GM18517 (cell line): ENCODE results near the gene CTNNA2.

Experiments
- ATAC-seq: cut with Tn5 transposase; IDR thresholded peaks from one replicate; pipeline ENCODE4 v1.9.1; 2021; ENCODE audit warnings: mild to moderate bottlenecking, moderate library complexity; ENCODE audit not compliant: unreplicated experiment

CTNNA2 gene

DNA sequence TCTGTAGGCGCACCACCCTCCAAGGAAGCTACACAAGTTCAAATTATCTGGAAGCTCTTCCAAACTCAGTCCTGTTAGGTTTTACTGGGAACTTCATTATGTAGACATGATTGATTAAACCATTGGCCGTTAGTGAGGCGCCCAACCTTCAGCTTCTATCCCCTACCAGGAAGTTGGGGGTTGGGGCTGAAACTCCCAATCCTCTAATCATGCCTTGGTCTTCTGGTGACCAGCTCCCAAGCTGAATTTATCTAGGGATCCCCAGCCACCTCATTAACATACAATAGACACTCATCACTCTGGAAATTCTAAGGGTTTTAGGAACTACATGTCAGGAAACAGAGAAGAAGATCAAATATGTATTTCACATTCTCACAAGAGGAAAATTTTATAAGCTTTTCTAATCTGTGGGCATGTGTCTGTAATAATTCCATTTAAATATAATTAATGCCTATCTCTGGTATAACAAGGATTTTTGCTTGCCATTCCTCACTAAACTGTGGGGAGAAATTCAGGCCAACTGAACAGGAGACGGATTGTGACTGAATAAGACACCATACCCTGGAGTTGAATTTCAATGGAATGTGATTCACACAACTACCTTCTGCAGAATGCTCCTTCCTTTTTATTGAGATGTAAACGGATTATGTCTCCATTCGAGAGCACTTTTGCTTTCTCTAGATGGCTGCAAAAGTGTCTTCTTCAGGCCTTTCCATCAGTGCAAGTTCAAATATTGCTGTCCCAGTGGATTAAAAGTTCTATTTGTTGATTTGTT is 463.1 kb downstream of the CTNNA2 start:
- no peak for ATAC-seq

DNA sequence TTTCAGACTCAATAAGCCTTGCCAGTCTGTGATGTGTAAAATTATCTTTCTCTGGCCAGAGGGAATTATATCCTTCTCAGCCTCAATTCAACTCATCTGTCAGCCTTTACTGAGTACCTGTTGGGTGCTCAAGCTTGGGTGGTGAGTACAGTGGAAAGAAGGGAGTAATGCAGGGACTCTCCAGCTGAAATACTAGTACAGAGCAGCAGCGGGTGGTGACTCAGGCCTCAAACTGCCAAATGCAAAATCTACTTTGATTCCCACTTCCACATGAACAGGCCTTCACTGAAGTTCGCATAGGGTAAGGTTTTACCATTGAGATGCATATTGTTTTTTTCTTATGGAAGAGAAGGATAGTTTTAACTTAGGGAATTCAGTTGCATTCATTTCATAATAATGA is 464.9 kb downstream of the CTNNA2 start:
- no peak for ATAC-seq

DNA sequence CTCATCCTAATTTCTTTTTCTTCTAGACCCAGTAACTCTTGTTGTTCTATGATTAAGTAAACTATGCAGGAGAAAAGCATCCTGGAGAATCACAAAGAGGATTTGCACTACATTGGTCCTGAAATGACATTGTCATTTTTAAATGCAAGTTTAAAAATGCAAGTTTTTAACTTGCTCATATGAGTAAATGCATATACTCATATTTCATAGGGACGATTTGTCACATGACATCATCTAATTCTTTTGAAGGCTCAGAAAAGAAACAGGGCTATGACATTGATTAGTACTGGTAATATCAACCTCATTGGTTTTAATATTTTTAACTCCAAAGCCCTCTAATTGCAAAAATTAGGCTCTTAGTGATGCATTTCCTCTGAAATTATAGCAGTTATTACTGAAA is 467.3 kb downstream of the CTNNA2 start:
- ATAC-seq, result no peak

DNA sequence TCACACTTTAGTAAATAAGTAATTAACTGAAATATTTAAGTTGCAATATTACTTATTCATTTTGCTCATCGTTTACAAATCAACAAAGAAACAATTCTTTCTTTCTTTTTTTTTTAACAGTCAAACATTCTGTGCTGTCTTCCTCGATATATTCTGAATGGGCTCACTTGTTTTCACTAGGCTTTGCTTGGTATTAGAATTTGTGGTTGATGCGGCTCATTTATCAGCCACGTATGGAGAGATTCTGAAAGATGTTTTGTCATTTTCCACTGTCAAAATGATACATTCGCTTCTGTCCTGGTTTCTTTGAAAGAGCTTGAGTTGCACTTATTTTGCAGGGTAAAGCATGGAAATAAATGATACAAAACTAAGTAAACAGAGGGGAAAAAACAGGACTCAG is 468.0 kb downstream of the CTNNA2 start:
- no peak for ATAC-seq

DNA sequence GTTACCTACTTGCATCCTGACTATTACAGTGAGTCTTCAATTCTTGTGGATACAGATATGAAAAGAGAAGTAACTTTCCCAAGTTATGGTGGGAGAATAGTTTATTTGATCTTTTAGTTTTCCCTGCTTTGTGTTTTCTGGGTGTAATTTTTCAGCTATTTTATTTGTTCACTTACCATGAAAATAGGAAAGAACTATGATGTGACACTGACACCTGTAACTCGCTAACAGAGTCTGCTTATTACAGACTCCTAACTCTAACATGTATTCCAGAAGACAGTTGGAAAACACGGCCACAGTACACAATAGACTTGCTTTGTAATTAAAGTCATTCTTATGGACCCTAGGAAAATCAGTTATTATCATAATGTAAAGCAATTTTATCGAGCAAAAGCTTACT is 468.5 kb downstream of the CTNNA2 start:
- no peak for ATAC-seq

DNA sequence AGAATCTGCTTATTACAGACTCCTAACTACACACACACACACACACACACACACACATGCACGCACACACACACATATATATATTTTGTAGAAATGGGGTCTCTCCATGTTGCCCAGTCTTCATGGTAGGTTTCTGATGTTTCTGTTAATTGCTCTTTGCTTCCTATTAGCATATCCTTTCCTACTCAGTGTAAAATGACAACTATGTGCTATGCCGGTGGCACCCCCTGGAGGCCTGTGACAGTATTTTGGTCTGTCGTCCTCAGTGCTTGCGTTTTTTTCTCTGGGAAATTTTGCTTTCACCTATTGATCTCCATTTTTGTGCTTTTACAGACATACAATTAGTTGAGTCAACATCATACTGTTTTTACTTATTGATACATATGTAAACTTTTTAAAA is 469.6 kb downstream of the CTNNA2 start:
- ATAC-seq, result no peak

DNA sequence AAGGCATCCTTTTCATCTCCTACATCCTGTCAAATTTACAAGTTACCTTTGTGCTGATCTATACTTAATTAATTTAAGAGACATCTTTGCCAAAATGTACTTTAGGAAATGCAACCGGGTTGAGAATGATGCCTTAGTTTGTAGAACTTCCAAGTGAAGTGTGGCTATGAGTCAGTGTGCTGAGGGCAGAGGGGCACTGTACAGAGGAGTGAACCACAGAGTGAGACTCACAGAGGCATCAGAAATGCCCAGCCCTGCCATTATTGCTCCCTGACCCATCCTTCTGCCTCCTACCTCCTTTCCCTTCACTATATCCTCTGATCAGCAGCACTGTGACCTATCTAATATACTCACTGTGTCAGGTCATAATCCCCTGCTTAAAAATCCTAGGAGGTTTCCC is 471.6 kb downstream of the CTNNA2 start:
- no peak for ATAC-seq

DNA sequence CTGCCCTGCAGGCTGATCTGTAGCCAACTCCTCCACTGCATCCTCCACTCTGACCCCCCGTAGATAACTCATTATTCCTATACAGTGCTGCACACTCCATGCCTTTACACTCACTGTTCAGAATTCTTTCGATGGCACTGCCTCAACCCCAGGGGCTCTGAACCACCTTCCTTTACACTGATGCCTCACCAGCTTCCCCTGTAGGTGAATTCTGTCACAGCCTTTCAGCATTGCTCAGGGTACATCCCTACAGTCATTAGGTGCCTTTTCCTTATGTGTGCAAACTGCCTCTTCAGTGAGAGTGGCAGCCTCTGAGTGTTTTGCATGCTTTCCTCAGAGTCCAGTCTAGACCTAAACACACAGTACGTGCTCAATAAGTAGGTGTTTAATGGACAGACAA is 472.3 kb downstream of the CTNNA2 start:
- no peak for ATAC-seq

DNA sequence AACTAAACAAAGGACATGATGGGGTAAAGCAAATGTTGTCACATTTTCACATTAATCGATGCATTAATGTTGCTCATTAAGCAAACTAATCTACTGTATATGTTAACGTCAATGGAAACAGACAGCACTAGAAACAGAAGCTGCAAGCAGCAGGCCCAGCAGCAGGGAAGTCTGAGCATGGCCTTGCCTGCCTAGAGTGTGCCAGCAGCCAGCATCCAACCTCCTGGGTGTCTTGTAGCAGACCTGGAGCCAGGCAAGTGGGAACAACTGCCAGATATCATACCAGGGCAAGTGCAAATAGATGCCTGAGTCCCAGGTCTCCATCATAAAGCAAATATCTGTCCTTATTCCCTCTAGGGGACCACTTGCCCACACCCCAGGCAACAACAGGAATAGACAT is 472.7 kb downstream of the CTNNA2 start:
- no peak for ATAC-seq

DNA sequence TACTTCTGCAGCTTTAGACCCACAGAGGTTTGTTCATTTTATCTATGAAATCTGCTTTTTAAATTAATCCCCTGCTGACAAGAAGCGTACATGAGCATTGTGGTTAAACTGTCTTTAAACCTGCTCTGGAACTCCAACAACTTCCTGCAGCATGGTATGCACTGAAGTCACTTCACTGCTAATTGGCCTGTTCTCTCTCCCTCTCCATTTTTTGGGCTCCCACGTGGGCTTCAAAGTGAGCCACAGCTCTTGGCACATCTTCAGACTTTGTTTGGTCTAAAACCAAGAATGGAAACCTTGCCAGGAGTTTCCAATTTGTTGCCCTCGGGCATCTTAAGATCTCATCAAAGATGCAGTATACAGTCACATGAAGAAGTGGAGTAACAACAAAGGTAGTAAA is 480.3 kb downstream of the CTNNA2 start:
- no peak for ATAC-seq

DNA sequence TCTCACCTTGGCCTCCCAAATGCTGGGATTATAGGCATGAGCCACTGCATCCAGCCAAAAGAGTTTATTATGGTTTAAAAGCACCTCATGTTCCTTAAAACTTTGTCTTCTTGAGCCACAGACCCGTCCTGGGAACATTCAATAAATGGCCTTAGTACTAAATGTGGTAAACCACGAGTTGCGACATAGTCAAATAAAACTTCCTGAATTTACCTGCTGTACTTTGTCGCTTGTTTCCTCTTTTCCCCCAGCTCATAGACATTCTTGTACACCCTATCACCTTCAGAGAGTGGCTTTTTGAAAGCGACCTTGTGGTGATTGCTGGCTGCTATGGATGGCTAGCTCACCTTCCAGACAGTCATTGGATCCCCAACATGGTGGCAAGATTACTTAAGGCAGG is 481.3 kb downstream of the CTNNA2 start:
- ATAC-seq, result no peak

DNA sequence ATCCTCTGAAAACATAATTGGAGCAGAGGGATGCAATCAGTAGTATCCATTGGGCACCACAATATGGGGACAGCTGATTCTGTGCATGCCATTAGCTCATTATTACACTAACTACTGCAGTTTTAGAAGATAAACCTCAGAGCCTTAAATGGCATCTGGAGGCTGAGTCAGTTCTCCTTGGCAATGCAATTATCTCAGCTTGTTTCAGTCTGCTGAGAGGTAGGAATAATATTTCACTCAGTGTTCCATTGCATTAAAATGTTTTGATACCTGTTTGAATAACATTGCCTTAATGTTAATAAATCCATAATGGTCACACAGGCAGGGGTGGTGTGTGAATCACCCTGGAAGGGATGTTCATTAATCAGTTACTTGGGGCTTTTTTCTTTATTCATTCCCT is 482.1 kb downstream of the CTNNA2 start:
- no peak for ATAC-seq

DNA sequence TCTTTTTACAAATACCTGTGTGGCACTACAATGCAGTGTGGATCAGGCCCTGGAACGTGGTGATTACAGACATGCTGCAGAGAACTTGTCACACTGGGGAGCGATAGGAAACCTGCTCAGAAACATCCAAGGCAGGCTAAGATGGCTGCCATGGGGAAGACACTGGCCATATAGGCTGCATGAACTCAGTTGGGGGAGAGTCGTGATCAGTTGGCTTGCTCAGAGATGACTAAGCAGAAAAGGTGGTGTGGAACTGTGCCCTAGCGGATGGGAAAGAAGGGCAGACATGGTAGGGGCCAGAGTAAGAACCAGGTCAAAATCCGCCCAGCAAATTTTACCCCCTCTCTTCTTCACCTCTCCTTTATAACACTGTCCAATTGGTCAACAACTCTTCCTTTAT is 483.9 kb downstream of the CTNNA2 start:
- no peak for ATAC-seq

DNA sequence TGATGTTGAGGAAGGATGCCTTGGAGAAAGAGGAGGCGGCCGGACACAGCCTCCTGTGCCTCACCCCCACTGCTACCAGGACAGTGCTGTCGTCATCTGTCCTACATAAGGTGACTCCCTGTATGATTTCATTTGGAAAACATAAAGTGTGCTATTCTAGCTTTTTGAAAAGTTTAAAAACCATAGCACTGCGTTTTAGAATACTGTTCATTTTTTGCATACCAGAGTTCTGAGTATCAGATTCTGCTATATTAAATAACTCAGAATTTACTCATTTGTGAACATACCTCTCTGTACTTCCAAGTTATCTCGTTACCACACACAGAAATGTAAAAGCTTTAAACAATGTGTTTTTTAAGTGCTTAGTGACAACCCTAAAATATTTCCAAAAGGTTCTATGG is 488.9 kb downstream of the CTNNA2 start:
- ATAC-seq, result no peak

DNA sequence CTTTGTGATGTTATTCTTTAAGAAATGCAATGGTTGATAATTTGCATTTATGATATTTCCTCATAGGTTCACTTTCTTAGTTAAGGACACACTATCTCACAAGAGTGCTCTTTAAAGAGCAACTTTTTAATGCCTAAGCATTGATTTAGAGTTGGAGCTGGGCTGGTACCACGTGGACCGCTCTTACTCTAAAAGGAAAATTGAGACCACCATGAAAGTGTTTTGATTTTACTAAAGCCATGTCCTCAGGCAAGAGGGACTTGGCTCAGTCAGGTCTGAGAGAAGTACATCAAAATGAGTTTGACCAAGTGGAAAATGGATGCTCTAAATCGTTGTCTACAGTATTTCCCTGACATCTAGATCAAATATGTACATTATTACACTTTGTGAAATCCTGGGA is 489.3 kb downstream of the CTNNA2 start:
- no peak for ATAC-seq

DNA sequence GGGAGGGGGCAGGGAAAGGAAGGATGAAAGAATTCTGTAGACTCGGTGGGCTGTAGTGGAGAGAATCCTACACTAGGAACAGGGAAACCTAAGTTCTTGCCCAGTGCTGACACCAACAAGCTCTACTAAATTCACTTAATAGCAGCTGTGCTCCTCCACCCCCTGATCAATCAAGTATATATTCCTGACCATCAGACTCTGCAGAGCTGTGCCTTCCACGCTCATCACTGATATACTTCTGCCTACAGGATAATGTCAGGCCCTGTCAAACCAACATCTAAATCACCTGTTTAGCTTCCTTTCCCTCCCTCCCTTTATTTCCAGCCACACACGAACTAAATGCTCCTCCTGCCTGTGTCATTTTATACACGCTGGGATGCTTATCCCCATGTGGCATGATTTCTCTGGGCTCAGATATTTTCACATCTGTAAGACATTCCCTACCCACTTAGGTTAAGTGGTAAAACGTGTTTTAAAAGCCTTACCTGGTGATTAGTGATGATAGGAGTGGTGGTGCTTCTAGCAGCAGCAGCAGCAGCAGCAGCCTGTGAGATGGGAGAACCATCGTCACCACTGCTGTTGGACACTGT is 489.8 kb downstream of the CTNNA2 start:
- no peak for ATAC-seq

DNA sequence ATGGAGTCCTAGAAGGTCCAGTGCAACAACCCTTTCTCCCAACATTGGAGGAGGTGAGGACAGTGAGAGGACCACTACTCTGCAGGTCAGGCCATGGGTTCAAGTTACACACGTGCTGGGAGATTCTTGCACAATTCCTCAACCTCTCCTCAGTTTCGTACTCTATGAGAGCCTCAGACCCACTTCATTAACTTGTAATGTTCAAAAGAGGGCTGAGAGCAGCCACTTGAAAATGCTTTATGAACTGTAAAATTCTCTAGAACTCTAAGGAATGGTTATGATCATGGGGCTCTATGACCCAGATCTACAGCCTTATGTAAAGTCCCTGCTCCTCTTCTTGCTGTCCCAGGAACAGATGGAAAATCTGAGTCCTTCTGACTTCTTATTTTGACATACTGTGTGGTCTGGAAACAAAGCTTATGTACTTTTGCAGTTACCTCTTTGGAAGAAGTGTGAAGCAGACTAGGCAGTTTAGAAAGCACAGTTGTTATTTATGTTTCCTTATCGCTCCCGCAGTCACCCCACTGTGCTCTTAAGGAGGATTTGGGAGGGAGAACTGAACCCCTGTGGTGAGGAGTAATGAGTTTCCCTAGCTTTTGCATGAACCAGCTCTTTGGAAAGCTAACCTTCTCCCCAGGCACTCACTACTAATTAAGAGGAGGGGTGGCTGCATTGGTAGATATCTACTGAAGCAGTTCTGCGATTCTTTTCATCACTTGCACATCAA is 495.1 kb downstream of the CTNNA2 start:
- no peak for ATAC-seq

DNA sequence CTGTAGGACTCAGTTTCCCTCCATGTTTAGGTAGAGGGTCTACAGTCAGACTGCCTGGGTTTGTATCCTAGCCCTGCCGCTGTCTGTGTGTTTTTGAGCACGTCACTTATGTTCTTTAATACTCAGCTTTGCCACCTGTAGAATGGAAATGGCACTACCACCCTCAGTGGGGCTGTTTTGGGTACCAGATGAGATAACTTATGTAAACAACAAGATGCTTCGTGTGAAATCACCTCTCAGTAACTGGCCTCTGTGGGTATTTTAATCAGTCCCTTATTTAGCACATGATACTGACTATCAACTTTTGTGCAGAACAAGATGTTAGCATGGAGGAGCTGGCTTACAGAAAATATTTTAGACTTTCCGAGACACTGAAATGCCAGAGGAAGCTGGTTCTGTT is 495.7 kb downstream of the CTNNA2 start:
- ATAC-seq, result no peak

DNA sequence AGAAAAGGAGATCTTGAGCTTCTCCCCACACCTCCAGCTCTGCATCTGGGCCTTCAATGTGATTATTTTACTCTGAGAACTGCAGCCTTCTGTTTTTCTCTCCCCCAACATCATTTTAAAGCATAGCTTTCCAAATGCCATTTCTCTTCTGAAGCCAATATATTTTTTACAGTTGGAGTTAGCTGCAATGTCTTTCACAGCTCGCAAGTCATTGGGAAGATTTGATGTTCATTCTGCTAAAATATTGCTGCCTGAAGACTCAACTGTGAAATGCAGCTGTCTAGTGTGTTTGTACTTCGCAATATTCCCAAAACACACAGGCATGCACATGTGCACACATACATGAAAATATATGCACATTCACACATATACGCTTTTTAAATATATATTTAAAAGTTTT is 496.4 kb downstream of the CTNNA2 start:
- no peak for ATAC-seq

DNA sequence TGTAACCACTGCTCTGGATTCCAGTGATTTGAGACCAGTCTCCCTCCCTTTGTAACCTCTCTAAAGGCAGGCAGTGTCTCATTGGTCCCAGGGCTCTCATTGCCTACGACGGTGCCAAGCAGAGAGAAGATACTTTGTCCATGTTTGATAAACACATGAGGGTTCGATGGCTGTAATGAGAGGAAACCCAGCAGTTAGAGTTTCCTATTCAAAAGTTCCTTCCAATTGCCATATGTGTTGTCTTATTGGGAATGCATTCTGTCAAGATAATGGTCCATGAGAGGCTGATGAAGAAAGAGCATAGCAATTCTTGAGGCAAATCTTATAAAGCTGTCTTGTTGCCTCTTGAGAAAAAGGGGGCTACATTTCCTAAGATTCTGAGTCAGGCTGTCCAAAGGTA is 499.2 kb downstream of the CTNNA2 start:
- ATAC-seq, result no peak

DNA sequence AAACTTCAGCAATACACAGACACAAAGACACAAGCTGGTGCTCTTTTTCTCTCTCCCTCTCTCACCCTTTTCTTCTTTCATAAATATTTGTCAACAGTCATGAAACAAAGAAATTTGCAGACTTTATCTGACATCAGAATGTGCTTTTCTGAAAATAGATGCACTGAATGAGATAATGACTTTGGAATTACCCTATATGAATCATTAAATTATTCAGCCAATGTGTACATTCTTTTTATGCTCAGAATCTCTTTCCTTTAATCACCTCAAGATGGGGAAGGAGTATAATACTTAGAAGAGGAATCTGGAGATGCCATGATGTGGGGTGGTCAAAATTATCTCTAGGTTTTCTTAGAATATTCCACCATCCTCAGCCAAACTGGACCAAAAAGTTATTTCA is 501.8 kb downstream of the CTNNA2 start:
- no peak for ATAC-seq

DNA sequence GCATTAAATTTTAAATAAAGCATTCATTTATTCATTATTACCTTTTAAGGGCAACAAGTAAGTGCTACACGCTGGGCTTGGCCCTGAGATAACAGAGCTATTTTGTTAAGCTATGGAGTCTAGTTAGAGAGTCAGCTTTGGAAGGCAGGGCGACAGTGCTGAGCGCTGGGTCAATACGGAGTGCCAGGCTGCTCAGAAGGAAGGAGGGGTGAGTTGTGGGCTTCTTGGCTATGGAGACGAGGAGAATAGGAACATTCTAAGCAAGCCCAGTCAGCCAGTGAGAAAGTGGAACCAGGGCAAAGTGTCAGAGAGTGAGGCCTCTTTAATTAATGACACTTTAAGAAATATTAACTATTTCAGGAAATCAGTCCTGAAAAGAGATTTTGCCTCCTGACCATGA is 503.3 kb downstream of the CTNNA2 start:
- ATAC-seq, result no peak
